Body of pancreas (tissue), 4 donors: ENCODE data around the gene IL7R. TPM values are rescaled to one million over a fixed set of nuclear protein-coding genes. Genes with fewer than 3 reads are reported as not detected.

ENCODE experiments used
- ATAC-seq: fragments of 150-250 bp; one replicate; pipeline ENCODE4 v1.9.1; 2016
- DNase-seq, 4 donors: peaks; one replicate each; pipeline ENCODE4 v3.0.0-alpha.2; 2019
- H3K27ac ChIP-seq, 4 donors: fragments of 200-600 bp; sonication (generic); 1 replicate in 3 of 4; 2 replicates in 1 of 4; pipeline versions ENCODE4 v1.5.1 to v1.6.1; 2016 to 2019; ENCODE audit warnings: mild to moderate bottlenecking in 1 of 4, mixed read lengths in 1 of 4, moderate library complexity in 1 of 4
- H3K27me3 ChIP-seq, 2 donors: fragments of 200-600 bp; sonication (generic); one replicate each; pipeline ENCODE4 v1.6.0; 2016; ENCODE audit warnings: mild to moderate bottlenecking in 1 of 2
- H3K36me3 ChIP-seq, 2 donors: fragments of 200-600 bp; sonication (generic); replicated peaks in 1 of 2; 2 replicates each; pipeline ENCODE4 v1.5.1; 2016; ENCODE audit warnings: low read depth in 2 of 2; ENCODE audit not compliant: insufficient read depth in 1 of 2
- H3K4me1 ChIP-seq: fragments of 200-600 bp; sonication (generic); one replicate; pipeline ENCODE4 v1.6.0; 2016
- H3K4me3 ChIP-seq, 2 donors: fragments of 200-600 bp; sonication (generic); 1 replicate in 1 of 2; 2 replicates in 1 of 2; pipeline ENCODE4 v1.5.1; 2016 to 2019
- H3K9me3 ChIP-seq, 3 donors: fragments of 200-600 bp; sonication (generic); 1 replicate in 2 of 3; 2 replicates in 1 of 3; pipeline ENCODE4 v1.5.1; 2016
- CTCF ChIP-seq, 7 experiments: fragments of 450-650 bp in 4 of 7; fragments of 200-600 bp in 3 of 7; sonication (generic) in 3 of 7; IDR thresholded peaks; one replicate each; pipeline ENCODE4 v1.5.1; 2016 to 2019; ENCODE audit warnings: antibody characterized with exemption in 7 of 7
- POLR2A ChIP-seq, 3 donors: fragments of 450-650 bp; IDR thresholded peaks; one replicate each; pipeline ENCODE4 v1.6.1; 2016; ENCODE audit warnings: antibody characterized with exemption in 3 of 3, mild to moderate bottlenecking in 2 of 3
- WGBS, 2 donors: methylation state at CpG; one replicate each; pipeline ENCODE4 v1.1.5; 2017; 5-methylcytosine and 5-hydroxymethylcytosine counted together
- intact Hi-C: fragments of 100-400 bp; cut with DNase I; formaldehyde crosslinking; loops from one replicate; pipeline ENCODE4 v1.15.1; 2023
- total RNA-seq, 2 donors: library from RNA; depleted of rRNA; stranded (reverse); fragments of >200 nt; gene quantifications; one replicate each; pipeline ENCODE4 v1.1.0, GENCODE V29; 2016

Gene IL7R
- total RNA-seq, 2 donors from 2014 or later, result 13.5 to 27.0 TPM

DNA sequence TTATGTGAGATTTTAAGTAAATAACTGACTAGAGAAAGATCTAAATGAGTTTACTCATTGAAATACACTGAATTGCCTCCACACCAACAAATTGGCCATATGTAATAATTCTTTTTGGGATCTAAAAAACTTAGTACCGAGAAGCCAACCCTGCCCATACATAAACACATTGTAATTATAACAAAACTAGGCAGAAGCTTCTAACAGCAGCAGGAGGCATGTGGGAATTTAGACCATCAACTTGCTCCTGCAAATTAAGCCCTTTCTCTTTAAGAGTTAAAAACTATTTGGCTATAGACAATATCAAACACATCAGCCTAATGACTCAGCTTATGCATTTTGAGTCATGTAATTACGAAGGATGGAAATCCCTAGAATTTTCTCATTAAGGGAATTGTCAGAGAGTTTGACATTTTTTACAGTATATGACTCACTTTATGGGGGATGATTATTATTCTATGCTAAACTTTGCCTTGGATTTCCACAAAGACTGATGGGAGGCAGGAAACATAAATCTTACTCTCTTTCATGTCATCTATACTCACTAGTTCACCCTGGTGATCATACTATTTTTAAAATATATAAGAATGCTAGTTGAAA lies 1.0 kb downstream of the IL7R start:
- no peaks in the 10 kb centered on the region for H3K36me3 ChIP-seq
- no peak for TF ChIP-seq POLR2A (IDR thresholded peaks at IDR 0.05)
- no peak for TF ChIP-seq CTCF (IDR thresholded peaks at IDR 0.05)
- intact Hi-C loops, result no loop called here
- no peaks in the 10 kb centered on the region for H3K27me3 ChIP-seq
- ATAC-seq (no peak), DNase-seq (no peak)
- H3K27ac ChIP-seq, result no peak overlapping the region
- H3K4me1 ChIP-seq, result no peaks in the 10 kb centered on the region
- H3K4me3 ChIP-seq, result no peak overlapping the region
- H3K9me3 ChIP-seq, result no peaks in the 10 kb centered on the region
- WGBS, 2 donors, result 39 to 50% methylated on average over 2 of the region's 2 CpGs

DNA sequence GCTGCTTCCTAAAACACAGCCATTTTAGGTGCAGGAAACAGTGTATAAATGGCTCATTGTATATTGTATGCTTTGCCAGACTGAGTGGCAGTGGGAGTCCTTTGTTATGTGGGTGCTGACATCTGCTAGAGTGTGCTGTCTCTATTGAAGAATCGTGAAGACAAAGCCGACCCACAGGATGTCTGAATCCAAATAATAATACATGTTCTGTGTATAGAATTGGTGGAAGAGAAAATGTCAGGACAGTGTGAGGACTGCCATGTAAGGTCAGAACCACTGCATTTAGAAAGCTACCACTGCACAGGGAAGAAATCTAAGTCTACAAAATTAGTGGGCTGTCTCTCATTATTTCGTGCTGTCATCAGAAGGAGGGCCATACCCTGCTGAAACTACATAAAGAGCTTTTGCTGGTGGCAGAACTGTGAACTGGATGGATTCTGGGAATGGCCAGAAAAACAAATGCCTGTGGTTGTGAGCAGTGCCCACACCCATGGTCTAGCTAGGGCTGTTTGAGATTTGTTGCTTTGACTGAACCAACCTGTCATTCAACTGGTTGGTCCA lies 2.5 kb downstream of the IL7R start:
- DNase-seq (no peak), ATAC-seq (no peak)
- Histone ChIP-seq H3K27ac (no peak overlapping the region), H3K4me3 (no peak overlapping the region), H3K4me1 (no peaks in the 10 kb centered on the region), H3K9me3 (no peaks in the 10 kb centered on the region), H3K27me3 (no peaks in the 10 kb centered on the region), H3K36me3 (no peaks in the 10 kb centered on the region)
- WGBS, 2 donors, result 35 to 37% methylated on average over 3 of the region's 3 CpGs
- no peak for TF ChIP-seq CTCF (IDR thresholded peaks at IDR 0.05)
- no peak for TF ChIP-seq POLR2A (IDR thresholded peaks at IDR 0.05)
- intact Hi-C loops, result no loop called here

DNA sequence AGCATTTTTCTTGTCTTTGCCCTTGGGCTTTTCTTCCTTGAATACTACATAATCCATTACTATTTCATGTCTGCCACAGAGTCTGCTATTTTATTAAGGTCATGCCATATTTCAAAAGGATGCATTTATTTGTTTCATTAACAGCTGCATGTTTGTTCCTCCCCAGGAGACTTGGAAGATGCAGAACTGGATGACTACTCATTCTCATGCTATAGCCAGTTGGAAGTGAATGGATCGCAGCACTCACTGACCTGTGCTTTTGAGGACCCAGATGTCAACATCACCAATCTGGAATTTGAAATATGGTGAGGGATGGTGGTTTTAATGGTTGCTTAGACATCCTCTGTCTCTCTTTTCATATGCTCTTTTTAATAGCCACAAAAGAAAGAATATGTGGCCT lies 4.0 kb downstream of the IL7R start:
- 93 to 95% methylated on average over 1 of the region's 1 CpG for WGBS, 2 donors
- H3K9me3 ChIP-seq, result no peaks in the 10 kb centered on the region
- H3K4me1 ChIP-seq, result no peaks in the 10 kb centered on the region
- no peak overlapping the region for H3K27ac ChIP-seq
- DNase-seq (no peak), ATAC-seq (no peak)
- intact Hi-C loops, result no loop called here
- H3K4me3 ChIP-seq, result no peak overlapping the region
- H3K27me3 ChIP-seq, result no peaks in the 10 kb centered on the region
- H3K36me3 ChIP-seq, result no peaks in the 10 kb centered on the region
- TF ChIP-seq CTCF (IDR thresholded peaks at IDR 0.05), result no peak
- no peak for TF ChIP-seq POLR2A (IDR thresholded peaks at IDR 0.05)

DNA sequence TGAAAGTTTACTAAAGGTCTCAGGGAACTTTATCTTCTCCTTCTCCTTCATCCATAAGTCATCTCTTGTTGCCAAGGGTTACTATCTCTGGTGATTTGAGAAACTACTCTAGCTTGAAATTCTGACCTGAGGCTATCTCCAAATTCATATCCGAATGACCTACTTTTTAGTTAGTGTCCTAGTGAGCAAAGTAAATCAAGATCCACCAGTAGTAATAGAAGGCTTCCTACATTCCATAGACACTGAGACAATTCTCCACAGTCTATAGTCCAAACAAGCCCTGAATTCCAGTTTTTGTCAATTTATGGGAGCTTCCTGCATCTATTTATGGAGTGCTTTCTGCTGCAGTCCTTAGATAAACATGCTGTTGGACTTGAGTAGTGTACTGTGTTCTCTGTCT lies 5.0 kb downstream of the IL7R start:
- H3K4me3 ChIP-seq, result no peak overlapping the region
- no peaks in the 10 kb centered on the region for H3K27me3 ChIP-seq
- intact Hi-C loops, result no loop called here
- no peaks in the 10 kb centered on the region for H3K36me3 ChIP-seq
- H3K9me3 ChIP-seq, result no peaks in the 10 kb centered on the region
- ATAC-seq (no peak), DNase-seq (no peak)
- H3K27ac ChIP-seq, result no peak overlapping the region
- no peaks in the 10 kb centered on the region for H3K4me1 ChIP-seq
- 55 to 67% methylated on average over 1 of the region's 1 CpG for WGBS, 2 donors
- TF ChIP-seq CTCF (IDR thresholded peaks at IDR 0.05), result no peak
- no peak for TF ChIP-seq POLR2A (IDR thresholded peaks at IDR 0.05)

- WGBS, 2 donors, result 53 to 60% methylated on average over 2 of the region's 2 CpGs
- ATAC-seq (no peak), DNase-seq (no peak)
- Histone ChIP-seq H3K4me1 (no peaks in the 10 kb centered on the region), H3K27me3 (no peaks in the 10 kb centered on the region), H3K27ac (no peak overlapping the region), H3K4me3 (no peak overlapping the region), H3K9me3 (no peaks in the 10 kb centered on the region), H3K36me3 (no peaks in the 10 kb centered on the region)
- intact Hi-C loops, result no loop called here
- TF ChIP-seq POLR2A (IDR thresholded peaks at IDR 0.05), result no peak
- no peak for TF ChIP-seq CTCF (IDR thresholded peaks at IDR 0.05)
Observed at GRCh38 chr5:35862126-35862525, 5.4 kb downstream of the IL7R start.
